Measurements from ENCODE around the gene MAP2K1. TPM values are rescaled to one million over a fixed set of nuclear protein-coding genes. Genes with fewer than 3 reads are reported as not detected.

Gene MAP2K1
- total RNA-seq: 56.9 and 82.9 TPM in 2 replicates

DNA sequence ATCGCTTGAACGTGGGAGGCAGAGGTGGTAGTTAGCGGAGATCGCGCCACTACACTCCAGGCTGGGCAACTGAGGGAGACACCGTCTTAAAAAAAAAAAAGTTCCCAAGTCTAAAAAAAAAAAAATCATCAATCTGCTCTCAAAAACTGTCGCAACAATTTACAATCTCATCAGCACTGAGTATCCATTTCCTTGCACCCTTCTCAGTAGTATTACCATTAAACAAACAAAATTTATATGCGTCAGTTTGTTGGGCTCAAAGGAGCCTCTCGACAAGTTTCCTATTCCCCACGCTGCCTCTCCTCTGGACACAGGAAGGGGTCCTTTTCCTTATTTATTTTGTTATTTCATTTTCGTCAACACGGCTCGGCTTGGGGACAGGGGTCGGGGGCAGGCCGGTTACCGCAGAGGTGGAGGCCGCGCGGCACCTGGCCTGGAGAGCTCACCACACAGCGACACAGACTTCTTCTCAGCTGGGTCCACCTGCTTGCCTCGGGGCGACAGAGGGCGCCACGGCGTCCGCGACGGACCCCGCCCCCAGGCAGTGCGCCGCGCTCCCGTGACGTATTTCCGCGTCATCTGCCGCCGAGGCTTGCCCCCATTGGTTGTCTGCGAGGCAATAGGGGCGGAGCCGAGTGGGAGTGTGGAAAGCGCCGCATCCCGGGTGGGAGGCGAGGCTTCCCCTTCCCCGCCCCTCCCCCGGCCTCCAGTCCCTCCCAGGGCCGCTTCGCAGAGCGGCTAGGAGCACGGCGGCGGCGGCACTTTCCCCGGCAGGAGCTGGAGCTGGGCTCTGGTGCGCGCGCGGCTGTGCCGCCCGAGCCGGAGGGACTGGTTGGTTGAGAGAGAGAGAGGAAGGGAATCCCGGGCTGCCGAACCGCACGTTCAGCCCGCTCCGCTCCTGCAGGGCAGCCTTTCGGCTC lies at the start of gene MAP2K1:
TSS of gene MAP2K1 (plus strand) at position 709 of the 920 bp plus-strand sequence. CDS start 436 bp downstream, outside the sequence.

GRCh38 chr15:66356359-66357236 lies 30.1 kb upstream of the MAP2K1 start, which contains the start of gene TIPIN:
TIPIN (minus strand) TSS chr15:66356685; CDS start chr15:66352947, 3,738 bp downstream.

GRCh38 chr15:66497502-66498455 lies 111.1 kb downstream of the MAP2K1 start, which contains the start of gene SNAPC5:
SNAPC5 (minus strand) TSS chr15:66497762; CDS start chr15:66497731, 31 bp downstream.

DNA sequence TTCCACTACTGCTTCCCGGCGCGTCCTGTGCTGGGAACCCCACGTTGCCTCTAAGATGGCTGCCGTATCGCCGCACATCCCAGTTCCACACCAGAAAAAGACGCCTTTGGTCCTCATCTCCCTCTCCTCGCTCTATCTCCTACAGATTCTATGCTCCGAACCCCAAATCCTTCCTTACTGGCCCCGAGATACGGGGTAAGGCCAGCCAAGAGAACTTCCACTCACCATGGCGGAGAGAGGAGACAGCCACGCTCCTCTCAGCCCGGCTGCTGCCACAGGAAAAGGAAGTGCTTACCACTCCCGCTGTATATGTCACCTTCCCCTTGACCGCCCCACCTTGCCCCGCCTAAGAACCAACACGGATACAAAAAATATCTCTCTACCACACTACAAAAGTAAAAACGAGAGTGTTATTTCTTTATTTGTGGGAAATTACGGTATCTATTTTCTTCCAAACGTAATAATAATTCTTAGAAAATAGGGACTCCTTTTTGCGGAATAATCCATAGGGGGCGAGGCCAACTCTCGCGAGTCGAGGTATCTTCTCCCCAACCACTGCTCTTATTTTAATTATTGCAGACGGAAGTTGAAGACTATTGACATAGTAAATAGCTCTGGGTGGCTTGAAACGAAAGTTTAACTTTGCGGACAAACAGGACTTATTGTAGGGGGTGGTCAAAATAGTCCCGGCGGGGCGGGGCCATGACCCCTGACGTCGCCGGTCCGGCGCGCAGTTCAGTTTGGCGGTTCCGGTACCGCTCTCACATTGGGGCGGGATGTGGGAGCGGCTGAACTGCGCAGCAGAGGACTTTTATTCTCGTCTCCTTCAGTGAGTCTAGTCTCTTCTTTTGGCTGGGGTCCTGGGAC lies 118.1 kb downstream of the MAP2K1 start, which contains the start of the genes RPL4 and ZWILCH:
TSS of gene RPL4 (minus strand) at position 293 of the 867 bp plus-strand sequence. CDS start at position 228, 65 bp downstream.
TSS of gene ZWILCH (plus strand) at position 764 of the 867 bp plus-strand sequence. CDS start at position 777, 13 bp downstream.

Other genes with a start within 250 kb of the MAP2K1 start
- gene MEGF11, start 133.2 kb upstream of the MAP2K1 start, total RNA-seq: not detected in 2 replicates
- gene DIS3L, start 93.3 kb upstream of the MAP2K1 start, total RNA-seq: 18.6 TPM in 2 replicates
- gene TIPIN, start 30.2 kb upstream of the MAP2K1 start, total RNA-seq: 2.9 and 5.4 TPM in 2 replicates
- gene SNAPC5, start 110.8 kb downstream of the MAP2K1 start, total RNA-seq: 11.7 and 17.0 TPM in 2 replicates
- gene RPL4, start 117.9 kb downstream of the MAP2K1 start, total RNA-seq: 5,866 and 6,819 TPM in 2 replicates
- gene ZWILCH, start 118.4 kb downstream of the MAP2K1 start, total RNA-seq: 8.3 and 13.3 TPM in 2 replicates
- 0.32 TPM in 1 of 2 replicates, not detected in the other for gene LCTL, start 179.1 kb downstream of the MAP2K1 start, total RNA-seq